NCI-H1105 treated with DMSO at 0.1 percent for 48 hours (cell line): ENCODE data around the gene MED26.
A peak's percentile ranks its signal among the peaks of the same experiment; 100 is the strongest.
"Not testable (repeated sequence)": the region's sequence is repeated elsewhere in the genome, so short reads cannot be mapped to it uniquely, and the experiment has no call there.

Source experiments
- DNase-seq: peaks from one replicate; lab custom pipeline; 2025; lab: John Stamatoyannopoulos, UW

Gene MED26

GRCh38 chr19:16573925-16574324 is 54.1 kb downstream of the MED26 start:
- no peak for DNase-seq

- no peak for DNase-seq
Measured at GRCh38 chr19:16573296-16573695, 54.7 kb downstream of the MED26 start.

GRCh38 chr19:16572332-16573211 is 55.4 kb downstream of the MED26 start, which contains the start of gene SLC35E1:
Gene SLC35E1, minus strand, starts transcription at chr19:16572415. Its CDS starts 51 bp downstream, at chr19:16572364.
- peak; percentile 93 for DNase-seq

GRCh38 chr19:16571822-16572331 is 56.1 kb downstream of the MED26 start:
- DNase-seq = peak; percentile 16

- no peak for DNase-seq
Measured at GRCh38 chr19:16571283-16571682, 56.7 kb downstream of the MED26 start.

- no peak for DNase-seq
Measured at GRCh38 chr19:16569609-16570320, 58.2 kb downstream of the MED26 start.

- DNase-seq = no peak
Measured at GRCh38 chr19:16566702-16567101, 61.3 kb downstream of the MED26 start.

GRCh38 chr19:16566161-16566560 is 61.8 kb downstream of the MED26 start:
- DNase-seq = no peak

GRCh38 chr19:16564842-16565241 is 63.2 kb downstream of the MED26 start:
- DNase-seq = no peak

GRCh38 chr19:16562608-16563025 is 65.4 kb downstream of the MED26 start:
- no peak for DNase-seq

GRCh38 chr19:16561382-16561781 is 66.6 kb downstream of the MED26 start:
- DNase-seq = no peak

GRCh38 chr19:16559780-16560276 is 68.2 kb downstream of the MED26 start:
- no peak for DNase-seq

- DNase-seq = no peak
Measured at GRCh38 chr19:16554776-16555175, 73.2 kb downstream of the MED26 start.

- DNase-seq = not testable (repeated sequence)
Measured at GRCh38 chr19:16551902-16552301, 76.1 kb downstream of the MED26 start.

- DNase-seq = no peak
Measured at GRCh38 chr19:16548956-16549355, 79.0 kb downstream of the MED26 start.

- no peak for DNase-seq
Measured at GRCh38 chr19:16544473-16545231, 83.4 kb downstream of the MED26 start.

- DNase-seq = not testable (repeated sequence)
Measured at GRCh38 chr19:16543734-16544133, 84.3 kb downstream of the MED26 start.

GRCh38 chr19:16542910-16543472 is 85.0 kb downstream of the MED26 start:
- DNase-seq = no peak

- peak; percentile 93 for DNase-seq
Measured at GRCh38 chr19:16542045-16542909, 85.7 kb downstream of the MED26 start, which contains the start of gene CHERP. Gene CHERP, minus strand, starts transcription at chr19:16542437. Its CDS starts 59 bp downstream, at chr19:16542378.

- no peak for DNase-seq
Measured at GRCh38 chr19:16541526-16542044, 86.4 kb downstream of the MED26 start.
